NK-92 treated with Interleukin-12 subunit alpha and Interleukin-12 subunit beta, amount 100 ng/mL, for 24 hours (cell line): ENCODE results near the gene PELI2.

Experiments
- DNase-seq: peaks from one replicate; lab custom pipeline; 2025; lab: John Stamatoyannopoulos, UW

PELI2 gene

DNA sequence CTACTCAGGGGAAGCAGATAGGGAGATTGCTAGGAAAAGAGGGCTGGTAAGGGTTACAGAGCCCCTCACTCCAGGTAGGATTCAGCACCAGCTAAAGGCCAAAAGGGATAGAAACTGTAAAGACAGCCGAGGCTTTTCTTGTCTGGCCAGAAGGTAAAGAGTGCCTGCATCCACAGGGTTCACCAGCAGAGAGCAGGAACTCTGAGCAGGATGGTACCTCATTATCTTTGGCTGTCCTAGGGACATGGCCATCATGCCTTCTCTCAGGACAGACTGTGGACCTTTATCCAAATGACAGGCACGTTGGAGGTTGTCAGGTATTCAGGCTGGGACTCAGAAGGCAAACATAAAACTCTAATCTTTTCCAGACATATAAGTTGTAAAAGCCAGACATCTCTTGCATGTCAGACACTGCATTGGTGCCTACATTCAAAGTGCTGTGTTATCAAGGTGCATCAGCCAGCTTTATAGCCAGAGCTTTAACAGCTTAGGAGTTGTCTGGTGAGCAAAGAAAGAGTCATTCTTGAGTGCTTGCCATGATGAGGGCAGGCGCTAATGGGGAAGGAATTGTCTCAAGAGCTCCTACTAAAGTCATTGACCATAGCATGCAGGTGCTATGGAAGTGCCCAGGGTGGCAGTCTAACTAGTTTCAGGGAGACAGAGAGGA is 89.5 kb downstream of the PELI2 start:
- DNase-seq = no peak

DNA sequence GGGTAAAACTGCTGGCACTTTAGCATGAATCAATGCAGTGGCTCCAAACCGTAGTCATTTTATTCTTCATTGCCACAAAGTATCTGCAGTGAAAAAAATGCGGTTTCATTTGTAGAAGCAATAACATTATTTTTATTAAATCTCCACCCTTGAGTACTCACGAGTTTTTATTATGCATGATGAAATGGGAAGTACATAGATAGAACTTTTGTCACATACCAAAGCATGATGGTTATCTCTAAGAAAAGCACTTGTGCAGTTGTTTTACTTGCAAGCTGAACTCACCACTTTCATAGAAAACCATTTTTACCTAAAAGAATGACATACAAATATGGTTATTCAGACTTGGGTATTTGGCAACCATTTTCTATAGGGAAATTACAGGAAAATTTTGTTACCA is 90.3 kb downstream of the PELI2 start:
- no peak for DNase-seq

DNA sequence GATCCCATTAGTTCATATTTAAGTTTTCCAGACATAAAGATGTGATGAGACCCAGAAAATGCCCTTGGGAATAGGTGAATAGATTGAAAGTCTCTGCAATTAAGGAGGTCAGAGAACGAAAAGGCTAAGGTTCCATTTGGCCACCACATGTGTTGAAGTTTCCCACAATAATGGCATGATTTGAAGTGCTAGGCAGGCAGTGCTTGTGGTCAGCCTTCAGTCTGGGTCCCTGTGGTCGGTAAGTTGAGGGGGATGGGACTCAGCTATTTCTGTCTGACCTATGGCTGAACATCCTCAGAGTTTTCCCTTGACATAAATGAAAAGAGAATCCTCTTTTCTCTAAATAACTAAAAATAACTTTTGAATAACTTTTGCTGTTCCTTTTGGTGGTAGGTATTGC is 92.4 kb downstream of the PELI2 start:
- DNase-seq = no peak

DNA sequence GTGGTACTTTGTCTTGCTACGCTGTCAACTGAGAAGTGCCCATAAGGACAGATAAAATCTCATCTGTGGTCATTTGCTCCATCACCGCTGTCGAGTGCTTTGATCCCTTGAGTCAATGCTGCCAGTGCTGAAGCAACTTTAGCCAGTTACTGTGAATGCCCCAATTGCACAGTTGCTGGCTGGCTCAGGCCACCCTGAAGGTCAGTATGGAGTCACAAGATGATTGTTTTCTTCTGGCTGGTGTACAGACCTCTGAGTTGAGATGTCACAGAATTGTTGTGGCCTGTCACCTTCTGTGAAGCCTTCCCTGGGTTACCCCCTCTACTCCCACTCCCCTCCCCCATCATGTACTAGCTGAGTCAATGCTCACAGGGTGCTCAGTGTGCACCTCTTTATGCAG is 92.9 kb downstream of the PELI2 start:
- DNase-seq = no peak

DNA sequence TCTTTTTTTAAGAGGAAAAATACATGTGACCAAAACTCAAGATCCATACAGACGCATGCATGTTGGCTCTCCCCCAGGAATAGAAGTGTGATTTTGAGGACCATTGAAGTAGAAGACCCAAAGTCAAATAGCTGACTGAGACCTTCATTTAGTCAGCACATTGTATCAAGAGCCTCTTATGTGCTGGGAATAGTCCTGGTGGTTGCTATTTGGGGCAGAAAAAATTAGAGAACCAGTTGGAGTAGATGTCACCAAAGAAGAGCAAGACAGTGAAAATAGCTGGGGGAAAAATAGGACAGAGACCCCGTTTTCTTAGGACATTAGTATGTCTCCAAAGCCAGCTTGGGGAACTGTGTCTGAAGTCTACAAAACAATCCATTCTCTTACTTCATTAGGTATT is 93.6 kb downstream of the PELI2 start:
- DNase-seq = no peak

- no peak for DNase-seq
Observed at GRCh38 chr14:56212521-56212920, 94.3 kb downstream of the PELI2 start.

- DNase-seq = no peak
Observed at GRCh38 chr14:56213306-56213705, 95.1 kb downstream of the PELI2 start.

- no peak for DNase-seq
Observed at GRCh38 chr14:56215180-56215579, 97.0 kb downstream of the PELI2 start.

- DNase-seq = no peak
Observed at GRCh38 chr14:56216626-56217379, 98.6 kb downstream of the PELI2 start.

GRCh38 chr14:56217380-56218045 is 99.3 kb downstream of the PELI2 start:
- no peak for DNase-seq

DNA sequence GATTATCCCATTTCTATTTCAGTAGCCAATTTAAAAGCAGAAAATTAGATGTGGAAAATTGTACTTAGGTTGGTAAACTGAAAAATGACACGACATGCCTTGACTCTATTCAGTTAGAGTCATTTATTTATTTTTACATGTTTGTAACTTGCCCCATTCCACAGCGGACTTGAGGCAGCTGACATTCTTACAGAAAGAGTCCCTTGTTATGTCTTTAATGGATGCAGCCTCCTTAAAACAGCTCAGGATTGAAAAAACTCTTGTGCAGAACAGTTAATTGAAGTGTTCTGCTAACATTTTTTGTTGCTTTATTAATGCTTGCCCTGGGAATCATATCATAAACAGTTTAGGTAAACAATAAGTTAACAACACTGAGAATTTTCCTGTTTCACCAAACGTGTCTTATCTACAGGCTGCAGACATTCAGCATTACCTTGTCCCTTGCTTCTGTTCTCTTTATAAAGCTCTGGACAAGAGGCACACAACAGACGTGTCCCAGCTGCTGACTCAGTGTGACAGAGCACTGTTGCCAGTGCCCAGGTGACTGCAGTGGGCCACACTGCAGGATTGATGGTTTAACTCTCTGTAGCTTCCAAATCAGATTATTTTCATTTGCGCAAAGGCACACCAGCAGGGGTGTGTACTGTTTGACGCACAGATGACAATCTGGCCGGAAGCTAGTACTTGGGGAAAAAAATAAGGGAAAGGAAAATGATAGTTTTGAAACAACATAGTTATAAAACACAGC is 101.6 kb downstream of the PELI2 start:
- no peak for DNase-seq

DNA sequence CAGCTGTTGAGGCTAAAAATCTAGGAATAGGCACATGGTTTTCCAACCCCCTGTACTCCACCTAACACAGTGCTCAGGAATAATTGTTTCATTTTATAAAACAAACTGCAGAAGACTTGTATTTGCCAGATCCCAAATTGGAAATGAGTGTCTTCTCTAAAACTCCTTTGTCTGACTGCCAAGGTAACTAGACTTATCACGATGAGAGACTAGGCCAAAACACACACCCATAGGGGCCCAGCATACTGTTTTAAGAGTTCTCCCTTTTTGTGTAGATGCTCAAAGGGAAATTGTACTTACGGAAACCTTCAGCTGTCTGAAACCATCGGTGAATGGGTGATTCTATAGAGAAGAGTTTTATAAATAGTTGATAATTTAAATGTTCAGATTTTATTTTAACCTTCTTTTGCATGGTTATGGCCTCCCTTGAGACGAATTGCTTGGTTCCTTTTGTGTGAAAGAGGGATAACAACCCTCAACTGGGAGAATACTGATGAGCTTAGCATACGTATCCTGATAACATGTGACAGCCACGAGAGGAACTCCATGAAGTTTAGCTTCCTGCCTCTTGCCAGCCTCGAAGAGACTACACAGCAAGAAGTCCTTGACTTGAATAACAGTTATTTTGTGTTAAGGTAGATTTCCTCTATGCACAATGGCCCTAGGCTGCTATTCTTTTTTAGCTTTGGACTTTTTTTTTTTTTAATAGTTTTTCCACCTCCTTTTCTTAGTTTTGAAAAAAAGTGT is 103.3 kb downstream of the PELI2 start:
- no peak for DNase-seq

- DNase-seq = no peak
Observed at GRCh38 chr14:56224229-56224628, 106.0 kb downstream of the PELI2 start.

GRCh38 chr14:56224691-56225681 is 106.8 kb downstream of the PELI2 start:
- no peak for DNase-seq

DNA sequence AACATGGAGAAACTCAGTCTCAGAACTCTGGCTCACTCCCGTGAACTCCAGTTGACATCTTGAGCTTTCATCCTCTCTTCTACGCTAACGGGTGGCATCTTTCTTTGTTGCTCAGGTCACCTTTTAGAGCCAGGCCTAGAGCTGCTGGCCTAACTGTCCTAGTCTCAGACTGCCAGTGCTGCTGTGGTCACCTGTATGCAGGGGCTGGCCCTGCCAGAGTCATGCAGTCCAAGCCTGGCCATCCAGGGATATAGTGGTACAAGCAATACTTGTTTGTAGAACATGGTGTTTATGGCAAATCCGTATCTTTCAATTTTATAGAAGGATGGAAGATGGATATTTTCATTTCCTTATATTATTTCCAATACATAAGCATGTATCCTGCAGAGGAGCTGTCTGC is 117.2 kb downstream of the PELI2 start:
- no peak for DNase-seq

DNA sequence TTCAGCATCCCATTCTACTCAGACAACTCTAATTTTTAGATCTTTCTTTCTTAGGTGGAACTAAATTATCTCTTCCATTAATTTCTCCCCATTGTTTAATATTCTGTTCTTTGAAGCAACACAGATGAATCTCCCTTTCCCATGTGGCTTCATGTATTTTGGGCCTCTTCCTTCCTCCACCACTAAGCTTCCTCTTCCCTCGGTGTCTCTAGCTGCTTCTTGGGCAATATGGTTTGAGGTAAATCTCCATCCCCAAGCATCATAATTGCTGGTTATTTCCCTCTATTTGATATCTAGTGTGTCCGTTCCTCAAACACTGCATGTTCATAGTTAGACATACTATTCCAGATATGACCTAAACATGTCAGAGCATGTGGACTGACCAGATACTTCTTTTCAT is 119.2 kb downstream of the PELI2 start:
- no peak for DNase-seq

DNA sequence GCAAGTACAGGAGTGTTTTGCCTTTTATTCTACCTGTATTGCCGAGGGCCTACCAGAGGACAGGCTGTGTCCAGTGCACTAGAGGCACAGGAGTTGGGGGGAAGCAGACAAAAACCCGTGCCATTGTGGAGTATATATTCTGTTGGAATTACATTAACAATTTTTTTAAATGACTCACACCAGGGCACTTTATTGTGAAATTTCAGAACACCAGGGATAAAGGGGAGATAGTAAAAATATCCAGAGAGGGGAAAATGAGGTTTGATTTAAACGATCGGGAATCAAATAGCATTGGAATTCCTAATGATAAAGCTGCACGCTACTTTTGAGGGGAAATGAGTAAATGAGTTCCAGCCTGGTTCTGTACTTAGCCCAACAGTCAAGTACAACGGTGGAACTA is 123.2 kb downstream of the PELI2 start:
- no peak for DNase-seq

DNA sequence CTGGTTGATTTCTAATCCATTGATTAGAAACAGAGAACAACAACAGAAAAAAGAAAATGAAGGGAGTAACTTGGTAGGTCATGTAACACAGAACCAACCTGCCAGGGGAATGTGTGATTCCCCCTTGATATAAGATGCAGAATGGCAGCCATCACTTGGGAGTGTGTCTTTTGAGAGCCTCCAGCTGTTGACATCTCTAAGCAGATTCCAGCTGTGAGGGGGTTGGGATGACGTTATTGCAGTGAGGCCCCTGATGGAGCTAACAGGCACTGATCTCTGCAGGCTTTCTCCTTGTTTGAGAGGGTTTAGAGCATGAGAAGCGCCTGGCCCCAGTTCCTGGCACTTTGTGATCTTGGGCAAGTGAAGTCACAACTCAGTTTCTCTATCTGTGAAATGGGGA is 124.9 kb downstream of the PELI2 start:
- DNase-seq = no peak

- DNase-seq = no peak
Observed at GRCh38 chr14:56244138-56244789, 126.1 kb downstream of the PELI2 start.
